GM12864 (cell line): ENCODE measurements around the gene E2F6.

Source experiments
- DNase-seq: peaks from one replicate; pipeline ENCODE4 v3.0.0-alpha.2; 2011; ENCODE audit warnings: low read depth
- H3K4me3 ChIP-seq: 2 replicates; pipeline ENCODE4 v1.5.1; 2011; ENCODE audit warnings: mild to moderate bottlenecking, low read depth, low read length, control low read depth
- CTCF ChIP-seq: IDR thresholded peaks from 2 replicates; pipeline ENCODE4 v1.5.1; 2011; ENCODE audit warnings: low read depth, mild to moderate bottlenecking, moderate library complexity, low read length, control low read depth, inconsistent platforms; ENCODE audit errors: missing control alignments

Gene E2F6

GRCh38 chr2:11465485-11466306, at the start of gene E2F6:
E2F6 (minus strand) TSS chr2:11466161; CDS start chr2:11465879, 282 bp downstream.
- DNase-seq: no peak
- H3K4me3 ChIP-seq: peak within 1 kb of the TSS; percentile 55
- TF ChIP-seq CTCF: no peak

GRCh38 chr2:11515490-11515981, 49.6 kb upstream of the E2F6 start:
- no peak for DNase-seq
- H3K4me3 ChIP-seq: no peak overlapping the region
- no peak for TF ChIP-seq CTCF

GRCh38 chr2:11514904-11515303, 48.9 kb upstream of the E2F6 start:
- TF ChIP-seq CTCF: no peak
- no peak overlapping the region for H3K4me3 ChIP-seq
- no peak for DNase-seq

GRCh38 chr2:11514081-11514730, 48.2 kb upstream of the E2F6 start:
- DNase-seq: no peak
- H3K4me3 ChIP-seq: no peak overlapping the region
- no peak for TF ChIP-seq CTCF

GRCh38 chr2:11513319-11513718, 47.4 kb upstream of the E2F6 start:
- H3K4me3 ChIP-seq: no peak overlapping the region
- no peak for DNase-seq
- TF ChIP-seq CTCF: no peak

GRCh38 chr2:11512431-11512830, 46.5 kb upstream of the E2F6 start:
- DNase-seq: no peak
- no peak for TF ChIP-seq CTCF
- no peak overlapping the region for H3K4me3 ChIP-seq
